GM21717 (cell line): ENCODE measurements around the gene ULK4.
"Not testable (repeated sequence)": the region's sequence is repeated elsewhere in the genome, so short reads cannot be mapped to it uniquely, and the experiment has no call there.

Source experiments
- ATAC-seq: cut with Tn5 transposase; IDR thresholded peaks from one replicate; pipeline ENCODE4 v1.9.1; 2021; ENCODE audit warnings: mild to moderate bottlenecking, moderate library complexity; ENCODE audit not compliant: unreplicated experiment

The ULK4 gene

GRCh38 chr3:41874022-41874421 lies 87.9 kb downstream of the ULK4 start:
- no peak for ATAC-seq

GRCh38 chr3:41872157-41872556 lies 89.7 kb downstream of the ULK4 start:
- ATAC-seq, result no peak

- ATAC-seq, result no peak
Observed at GRCh38 chr3:41867533-41867932, 94.4 kb downstream of the ULK4 start.

GRCh38 chr3:41866298-41866697 lies 95.6 kb downstream of the ULK4 start:
- no peak for ATAC-seq

- no peak for ATAC-seq
Observed at GRCh38 chr3:41863024-41863423, 98.9 kb downstream of the ULK4 start.

- ATAC-seq, result not testable (repeated sequence)
Observed at GRCh38 chr3:41860489-41860888, 101.4 kb downstream of the ULK4 start.

- ATAC-seq, result no peak
Observed at GRCh38 chr3:41854956-41855355, 106.9 kb downstream of the ULK4 start.

- no peak for ATAC-seq
Observed at GRCh38 chr3:41853540-41854196, 108.2 kb downstream of the ULK4 start.

- ATAC-seq, result no peak
Observed at GRCh38 chr3:41848753-41849574, 112.9 kb downstream of the ULK4 start.

GRCh38 chr3:41847679-41848078 lies 114.2 kb downstream of the ULK4 start:
- ATAC-seq, result no peak

GRCh38 chr3:41846850-41847249 lies 115.1 kb downstream of the ULK4 start:
- no peak for ATAC-seq

- ATAC-seq, result no peak
Observed at GRCh38 chr3:41845826-41846225, 116.1 kb downstream of the ULK4 start.

- ATAC-seq, result not testable (repeated sequence)
Observed at GRCh38 chr3:41844256-41844655, 117.6 kb downstream of the ULK4 start.

- not testable (repeated sequence) for ATAC-seq
Observed at GRCh38 chr3:41840936-41841668, 120.8 kb downstream of the ULK4 start.

GRCh38 chr3:41836360-41837134 lies 125.4 kb downstream of the ULK4 start:
- no peak for ATAC-seq

- ATAC-seq, result no peak
Observed at GRCh38 chr3:41833628-41834027, 128.3 kb downstream of the ULK4 start.

GRCh38 chr3:41819236-41819635 lies 142.7 kb downstream of the ULK4 start:
- no peak for ATAC-seq

GRCh38 chr3:41808618-41809017 lies 153.3 kb downstream of the ULK4 start:
- ATAC-seq, result no peak

- ATAC-seq, result no peak
Observed at GRCh38 chr3:41808152-41808551, 153.8 kb downstream of the ULK4 start.

GRCh38 chr3:41794748-41795589 lies 166.9 kb downstream of the ULK4 start:
- no peak for ATAC-seq
